AG09319 (cell line): ENCODE results near the gene LRRC15.

Experiments used
- DNase-seq: peaks from one replicate; pipeline ENCODE4 v3.0.0-alpha.2; 2010; ENCODE audit warnings: low read depth; ENCODE audit errors: extremely low read depth
- CTCF ChIP-seq: IDR thresholded peaks from 2 replicates; pipeline ENCODE4 v1.5.1; 2011; ENCODE audit warnings: low read depth, mild to moderate bottlenecking, inconsistent platforms, low read length, moderate library complexity

LRRC15 gene

GRCh38 chr3:194351952-194352536, 17.5 kb downstream of the LRRC15 start:
- TF ChIP-seq CTCF: no peak
- no peak for DNase-seq

GRCh38 chr3:194351080-194351672, 18.4 kb downstream of the LRRC15 start, which contains the start of gene CPN2:
TSS of gene CPN2 (minus strand) at chr3:194351328. CDS start at chr3:194342702, 8,626 bp downstream.
- no peak for TF ChIP-seq CTCF
- DNase-seq: no peak

- no peak for TF ChIP-seq CTCF
Observed at GRCh38 chr3:194350726-194351071, 18.8 kb downstream of the LRRC15 start.

GRCh38 chr3:194348354-194348753, 21.2 kb downstream of the LRRC15 start:
- DNase-seq: no peak
- TF ChIP-seq CTCF: no peak

More at GRCh38 chr3:194350726-194351071, 18.8 kb downstream of the LRRC15 start:
- no peak for DNase-seq

- DNase-seq: no peak
- TF ChIP-seq CTCF: no peak
Observed at GRCh38 chr3:194346621-194347020, 22.9 kb downstream of the LRRC15 start.

- no peak for DNase-seq
- no peak for TF ChIP-seq CTCF
Observed at GRCh38 chr3:194346035-194346434, 23.5 kb downstream of the LRRC15 start.

- DNase-seq: no peak
- TF ChIP-seq CTCF: peak; percentile 85
Observed at GRCh38 chr3:194344012-194344411, 25.5 kb downstream of the LRRC15 start.
